H54 (cell line): Measurements from ENCODE around the gene OR6J1.
"Not testable (repeated sequence)": the region's sequence is repeated elsewhere in the genome, so short reads cannot be mapped to it uniquely, and the experiment has no call there.

Experiments used
- DNase-seq: peaks from one replicate; pipeline ENCODE4 v3.0.0; 2011; ENCODE audit warnings: low spot score, mixed read lengths; ENCODE audit not compliant: insufficient read length
- FAIRE-seq: peaks from 3 replicates; lab custom pipeline; 2011; peaks lifted over from hg19 to GRCh38; lab: Jason Lieb, UNC
- POLR2A ChIP-seq: IDR thresholded peaks from 2 replicates; pipeline ENCODE4 v1.6.1; 2011; ENCODE audit warnings: low read depth, mild to moderate bottlenecking, low read length

OR6J1 gene

GRCh38 chr14:22644305-22644635 lies at the start of gene OR6J1:
Gene OR6J1, minus strand, starts transcription at chr14:22644352. Its CDS starts 9,541 bp downstream, at chr14:22634811.
- TF ChIP-seq POLR2A, result no peak
- FAIRE-seq (no peak), DNase-seq (no peak)

- no peak for TF ChIP-seq POLR2A
Observed at GRCh38 chr14:22692194-22692593, 48.0 kb upstream of the OR6J1 start.

GRCh38 chr14:22691171-22691570 lies 47.0 kb upstream of the OR6J1 start:
- no peak for TF ChIP-seq POLR2A
- FAIRE-seq, result no peak

More at GRCh38 chr14:22692194-22692593, 48.0 kb upstream of the OR6J1 start:
- FAIRE-seq (no peak), DNase-seq (no peak)

GRCh38 chr14:22689199-22689598 lies 45.0 kb upstream of the OR6J1 start:
- peak; percentile 12 for DNase-seq
- TF ChIP-seq POLR2A, result no peak
- peak; percentile 27 for FAIRE-seq

More at GRCh38 chr14:22691171-22691570, 47.0 kb upstream of the OR6J1 start:
- DNase-seq, result no peak

GRCh38 chr14:22687969-22688368 lies 43.8 kb upstream of the OR6J1 start:
- not testable (repeated sequence) for DNase-seq, FAIRE-seq

- not testable (repeated sequence) for DNase-seq, FAIRE-seq
Observed at GRCh38 chr14:22686176-22686611, 42.0 kb upstream of the OR6J1 start.

GRCh38 chr14:22685467-22685866 lies 41.3 kb upstream of the OR6J1 start:
- no peak for FAIRE-seq
- TF ChIP-seq POLR2A, result no peak
- DNase-seq, result no peak

- FAIRE-seq, DNase-seq: not testable (repeated sequence)
Observed at GRCh38 chr14:22683428-22683827, 39.3 kb upstream of the OR6J1 start.

- DNase-seq, result no peak
- FAIRE-seq, result no peak
- TF ChIP-seq POLR2A, result no peak
Observed at GRCh38 chr14:22678221-22678620, 34.1 kb upstream of the OR6J1 start.

GRCh38 chr14:22677551-22677950 lies 33.4 kb upstream of the OR6J1 start:
- DNase-seq, FAIRE-seq: not testable (repeated sequence)

- FAIRE-seq (no peak), DNase-seq (no peak)
- no peak for TF ChIP-seq POLR2A
Observed at GRCh38 chr14:22671622-22672021, 27.5 kb upstream of the OR6J1 start.

- DNase-seq, result no peak
- no peak for TF ChIP-seq POLR2A
- FAIRE-seq, result no peak
Observed at GRCh38 chr14:22668863-22669262, 24.7 kb upstream of the OR6J1 start.

- TF ChIP-seq POLR2A, result no peak
- no peak for DNase-seq
- FAIRE-seq, result no peak
Observed at GRCh38 chr14:22668417-22668816, 24.3 kb upstream of the OR6J1 start.

GRCh38 chr14:22667881-22668280 lies 23.7 kb upstream of the OR6J1 start:
- FAIRE-seq, result no peak
- no peak for DNase-seq
- TF ChIP-seq POLR2A, result no peak

- no peak for FAIRE-seq
Observed at GRCh38 chr14:22666203-22666893, 22.2 kb upstream of the OR6J1 start.

GRCh38 chr14:22664261-22664660 lies 20.1 kb upstream of the OR6J1 start:
- DNase-seq (no peak), FAIRE-seq (no peak)
- no peak for TF ChIP-seq POLR2A

More at GRCh38 chr14:22666203-22666893, 22.2 kb upstream of the OR6J1 start:
- no peak for TF ChIP-seq POLR2A
- no peak for DNase-seq
